ENCODE measurements around the gene CWC15.

- TF ChIP-seq CTCF (conservative IDR thresholded peaks at IDR 0.05; ENCODE audit: low read length) (no peak), EZH2phosphoT487 (IDR thresholded peaks at IDR 0.05; ENCODE audit: borderline replicate concordance, low read depth, low read length) (no peak)
These were observed 657 bp downstream of the CWC15 start for GRCh38 chr11:94972700-94973098.

Data from OCI-LY7 (cell line).